ENCODE data around the gene AP5B1.
"Not testable (repeated sequence)": the region's sequence is repeated elsewhere in the genome, so short reads cannot be mapped to it uniquely, and the experiment has no call there.

The AP5B1 gene

DNA sequence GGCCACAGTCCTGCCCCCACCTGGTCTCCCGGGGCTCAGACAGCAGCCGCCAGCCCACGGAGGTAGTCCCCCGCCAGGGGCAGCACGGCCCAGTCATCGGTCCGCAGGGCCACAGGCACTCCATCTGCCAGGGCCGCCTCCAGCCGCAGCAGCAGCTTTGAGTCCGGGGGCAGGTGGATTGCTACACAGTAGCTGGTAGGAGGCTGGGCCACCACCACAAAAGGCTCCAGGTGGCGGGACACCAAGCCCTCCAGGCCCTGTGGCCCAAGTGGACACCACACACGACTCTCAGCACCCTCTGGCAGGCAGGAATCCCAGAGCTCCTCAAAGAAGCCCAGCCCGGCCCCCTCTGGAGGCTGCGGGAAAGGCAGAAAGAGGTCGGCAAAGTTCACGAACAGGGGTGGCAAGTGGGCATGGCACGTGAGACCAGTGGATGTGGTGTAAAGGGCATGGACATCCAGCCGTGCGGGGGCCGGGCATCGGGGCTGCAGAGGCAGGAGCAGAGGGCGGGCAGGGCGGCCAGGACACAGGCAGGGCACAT lies 2.9 kb downstream of the AP5B1 start:
- Histone ChIP-seq H3K9me3 (ENCODE audit: control insufficient read depth in 1 of 2, low read length in 2 of 2) (no peaks in the 10 kb centered on the region), H3K27ac (ENCODE audit: low read depth, low read length) (no peak overlapping the region), H3K27me3 (ENCODE audit: control insufficient read depth in 1 of 2, insufficient read depth in 2 of 2, low read length in 2 of 2) (no peaks in the 10 kb centered on the region), H3K4me3 (ENCODE audit: low read depth in 1 of 2, low read length in 2 of 2) (no peak overlapping the region), H3K9ac (ENCODE audit: low read depth in 1 of 2, low read length in 2 of 2) (no peak overlapping the region), H3K36me3 (ENCODE audit: control insufficient read depth in 1 of 2, insufficient read depth in 2 of 2, low read length in 2 of 2) (peaks cover 3 to 33% of the 10 kb centered on the region in 2 donors), H3K4me1 (ENCODE audit: control insufficient read depth in 1 of 2, insufficient read depth in 2 of 2, low read length in 2 of 2) (peaks cover 14 to 15% of the 10 kb centered on the region in 2 donors)

DNA sequence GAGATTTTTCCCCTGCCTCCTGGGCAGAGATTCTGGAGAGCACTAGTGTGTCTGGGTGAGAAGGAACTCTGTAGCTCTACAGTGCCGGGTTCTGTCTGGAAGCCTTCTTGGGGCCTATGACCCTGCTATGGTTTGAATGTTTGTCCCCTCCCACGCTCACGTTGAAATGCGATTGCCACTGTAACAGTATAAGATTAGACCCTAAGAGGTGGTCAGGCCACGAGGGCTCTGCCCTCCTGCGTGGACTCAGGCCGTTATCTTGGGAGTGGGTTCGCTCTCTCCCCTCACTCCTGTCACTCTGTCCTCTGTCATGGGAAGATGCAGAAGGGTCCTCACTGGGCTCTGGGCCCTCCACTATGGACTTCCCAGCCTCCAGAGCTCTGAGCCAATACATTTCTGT lies 3.5 kb downstream of the AP5B1 start:
- Histone ChIP-seq H3K27ac (ENCODE audit: low read depth, low read length) (no peak overlapping the region), H3K4me1 (ENCODE audit: control insufficient read depth in 1 of 2, insufficient read depth in 2 of 2, low read length in 2 of 2) (peaks cover 13 to 14% of the 10 kb centered on the region in 2 donors), H3K27me3 (ENCODE audit: control insufficient read depth in 1 of 2, insufficient read depth in 2 of 2, low read length in 2 of 2) (no peaks in the 10 kb centered on the region), H3K36me3 (ENCODE audit: control insufficient read depth in 1 of 2, insufficient read depth in 2 of 2, low read length in 2 of 2) (peaks cover 3 to 33% of the 10 kb centered on the region in 2 donors), H3K9me3 (ENCODE audit: control insufficient read depth in 1 of 2, low read length in 2 of 2) (no peaks in the 10 kb centered on the region), H3K9ac (ENCODE audit: low read depth in 1 of 2, low read length in 2 of 2) (no peak overlapping the region), H3K4me3 (ENCODE audit: low read depth in 1 of 2, low read length in 2 of 2) (no peak overlapping the region)

DNA sequence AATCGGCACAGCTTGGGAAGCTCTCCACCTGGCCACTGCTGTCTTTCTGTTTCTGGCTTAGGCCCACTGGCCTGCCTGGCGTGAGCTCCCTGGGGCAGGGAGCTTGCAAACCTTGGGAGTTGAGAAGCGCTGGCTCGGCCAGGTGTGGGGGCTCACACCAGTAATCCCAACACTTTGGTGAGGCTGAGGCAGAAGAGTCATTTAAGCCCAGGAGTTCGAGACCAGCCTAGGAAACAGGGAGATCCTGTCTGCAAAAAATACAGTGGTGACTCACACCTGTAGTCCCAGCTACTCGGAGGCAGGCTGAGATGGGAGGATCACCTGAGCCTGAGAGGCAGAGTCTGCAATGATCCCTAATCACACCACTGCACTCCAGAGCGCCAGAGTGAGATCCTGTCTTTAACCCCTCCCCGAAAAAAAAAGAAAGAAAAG lies 4.0 kb downstream of the AP5B1 start:
- Histone ChIP-seq H3K36me3 (ENCODE audit: control insufficient read depth in 1 of 2, insufficient read depth in 2 of 2, low read length in 2 of 2) (peaks cover 3 to 33% of the 10 kb centered on the region in 2 donors), H3K9ac (ENCODE audit: low read depth in 1 of 2, low read length in 2 of 2) (no peak overlapping the region), H3K9me3 (ENCODE audit: control insufficient read depth in 1 of 2, low read length in 2 of 2) (no peaks in the 10 kb centered on the region), H3K4me1 (ENCODE audit: control insufficient read depth in 1 of 2, insufficient read depth in 2 of 2, low read length in 2 of 2) (peaks cover 13% of the 10 kb centered on the region in 2 donors), H3K4me3 (ENCODE audit: low read depth in 1 of 2, low read length in 2 of 2) (no peak overlapping the region), H3K27ac (ENCODE audit: low read depth, low read length) (no peak overlapping the region), H3K27me3 (ENCODE audit: control insufficient read depth in 1 of 2, insufficient read depth in 2 of 2, low read length in 2 of 2) (no peaks in the 10 kb centered on the region)

DNA sequence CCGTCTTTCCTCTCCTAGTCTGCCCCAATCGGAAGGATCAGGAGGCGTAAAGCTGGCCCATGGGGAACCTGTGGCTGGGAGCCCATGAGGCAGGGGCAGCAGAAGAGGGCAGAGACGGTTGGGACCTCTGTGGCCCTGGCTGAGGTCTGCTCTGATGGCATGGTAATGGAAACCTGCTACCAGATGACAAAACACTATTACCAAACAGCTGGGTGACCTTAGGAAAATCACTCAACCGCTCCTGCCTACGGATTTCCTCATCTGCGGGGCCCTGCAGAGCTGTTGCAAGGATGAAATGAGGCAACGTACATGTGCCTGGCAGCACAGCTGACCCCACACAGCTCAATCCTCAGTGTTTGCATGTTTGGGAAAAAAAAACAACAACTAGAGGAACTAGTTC lies 4.6 kb downstream of the AP5B1 start:
- Histone ChIP-seq H3K9ac (ENCODE audit: low read depth in 1 of 2, low read length in 2 of 2) (no peak overlapping the region), H3K4me1 (ENCODE audit: control insufficient read depth in 1 of 2, insufficient read depth in 2 of 2, low read length in 2 of 2) (peaks cover 9 to 13% of the 10 kb centered on the region in 2 donors), H3K27ac (ENCODE audit: low read depth, low read length) (no peak overlapping the region), H3K4me3 (ENCODE audit: low read depth in 1 of 2, low read length in 2 of 2) (no peak overlapping the region), H3K9me3 (ENCODE audit: control insufficient read depth in 1 of 2, low read length in 2 of 2) (no peaks in the 10 kb centered on the region), H3K36me3 (ENCODE audit: control insufficient read depth in 1 of 2, insufficient read depth in 2 of 2, low read length in 2 of 2) (peaks cover 3 to 33% of the 10 kb centered on the region in 2 donors), H3K27me3 (ENCODE audit: control insufficient read depth in 1 of 2, insufficient read depth in 2 of 2, low read length in 2 of 2) (no peaks in the 10 kb centered on the region)

DNA sequence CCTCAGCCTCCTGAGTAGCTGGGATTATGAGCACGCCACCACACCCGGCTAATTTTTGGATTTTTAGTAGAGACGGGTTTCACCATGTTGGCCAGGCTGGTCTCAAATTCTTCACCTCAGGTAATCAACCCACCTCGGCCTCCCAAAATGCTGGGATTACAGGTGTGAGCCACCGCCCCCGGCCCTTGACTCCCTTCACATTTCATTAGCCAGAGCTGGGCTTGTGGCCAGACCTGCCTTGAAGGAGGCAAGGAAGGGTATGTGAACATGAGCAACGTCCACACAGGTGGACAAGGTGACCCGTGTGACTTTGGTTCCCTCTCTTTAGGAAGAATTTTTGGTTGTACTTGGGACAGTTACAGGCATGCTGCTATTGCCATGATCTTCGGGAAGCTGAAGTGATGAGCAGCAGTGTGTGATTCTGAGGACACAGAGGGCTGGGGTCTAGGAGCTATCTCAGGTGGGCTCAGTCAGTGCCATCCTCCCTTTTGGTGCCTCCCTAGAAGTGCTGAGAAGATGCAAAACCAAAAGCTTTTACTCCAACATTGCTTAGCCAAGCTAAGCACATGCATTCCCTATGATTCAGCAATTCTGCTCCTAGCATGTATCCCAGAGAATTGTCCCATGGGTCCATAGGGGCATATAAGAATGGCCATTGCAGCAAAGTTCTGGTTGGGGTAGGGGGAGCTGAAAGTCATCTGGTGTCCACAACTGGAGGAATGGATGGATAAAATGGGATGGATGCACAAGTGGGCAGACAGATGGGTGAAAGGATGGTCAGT lies 6.1 kb downstream of the AP5B1 start:
- H3K4me3 ChIP-seq (ENCODE audit: low read depth in 1 of 2, low read length in 2 of 2): no peak overlapping the region
- H3K4me1 ChIP-seq (ENCODE audit: control insufficient read depth in 1 of 2, insufficient read depth in 2 of 2, low read length in 2 of 2): peaks cover 9 to 13% of the 10 kb centered on the region in 2 donors
- H3K36me3 ChIP-seq (ENCODE audit: control insufficient read depth in 1 of 2, insufficient read depth in 2 of 2, low read length in 2 of 2): peaks cover 3 to 33% of the 10 kb centered on the region in 2 donors
- no peaks in the 10 kb centered on the region for H3K9me3 ChIP-seq (ENCODE audit: control insufficient read depth in 1 of 2, low read length in 2 of 2)
- H3K9ac ChIP-seq (ENCODE audit: low read depth in 1 of 2, low read length in 2 of 2): no peak overlapping the region
- H3K27ac ChIP-seq (ENCODE audit: low read depth, low read length): no peak overlapping the region
- H3K27me3 ChIP-seq (ENCODE audit: control insufficient read depth in 1 of 2, insufficient read depth in 2 of 2, low read length in 2 of 2): no peaks in the 10 kb centered on the region

DNA sequence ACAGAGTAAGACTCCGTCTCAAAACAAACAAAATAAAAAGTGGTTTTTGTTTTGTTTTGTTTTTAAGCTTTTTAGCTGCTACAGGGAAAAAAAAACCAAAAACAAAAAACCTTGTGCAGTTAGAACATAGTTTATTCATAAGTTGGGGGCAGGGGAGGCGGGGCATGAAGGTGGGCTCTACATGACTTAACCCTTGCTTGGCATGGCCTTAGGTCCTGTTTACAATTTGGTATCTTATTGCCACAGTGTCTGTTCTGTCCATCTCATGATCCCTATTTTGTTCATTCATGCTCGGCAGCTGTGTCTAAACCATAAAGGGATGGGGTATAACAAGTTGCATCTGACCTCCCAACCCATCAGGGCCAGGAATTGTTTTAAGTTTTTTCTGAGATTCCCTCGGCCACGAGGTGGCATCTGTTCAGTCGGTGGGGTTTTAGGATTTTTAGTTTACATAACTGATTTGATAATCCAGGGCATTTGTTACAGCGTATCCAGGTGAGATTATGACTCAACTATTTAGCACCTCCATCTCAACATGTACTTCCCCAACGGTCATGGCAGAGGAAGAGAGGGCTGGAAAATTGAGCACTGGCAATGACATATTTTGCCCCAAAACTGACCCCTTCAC lies 6.9 kb downstream of the AP5B1 start:
- Histone ChIP-seq H3K27ac (ENCODE audit: low read depth, low read length) (no peak overlapping the region), H3K4me1 (ENCODE audit: control insufficient read depth in 1 of 2, insufficient read depth in 2 of 2, low read length in 2 of 2) (peaks cover under 1 to 5% of the 10 kb centered on the region in 2 donors), H3K9ac (ENCODE audit: low read depth in 1 of 2, low read length in 2 of 2) (no peak overlapping the region), H3K4me3 (ENCODE audit: low read depth in 1 of 2, low read length in 2 of 2) (no peak overlapping the region), H3K36me3 (ENCODE audit: control insufficient read depth in 1 of 2, insufficient read depth in 2 of 2, low read length in 2 of 2) (peaks cover 3 to 26% of the 10 kb centered on the region in 2 donors), H3K9me3 (ENCODE audit: control insufficient read depth in 1 of 2, low read length in 2 of 2) (no peaks in the 10 kb centered on the region), H3K27me3 (ENCODE audit: control insufficient read depth in 1 of 2, insufficient read depth in 2 of 2, low read length in 2 of 2) (no peaks in the 10 kb centered on the region)

DNA sequence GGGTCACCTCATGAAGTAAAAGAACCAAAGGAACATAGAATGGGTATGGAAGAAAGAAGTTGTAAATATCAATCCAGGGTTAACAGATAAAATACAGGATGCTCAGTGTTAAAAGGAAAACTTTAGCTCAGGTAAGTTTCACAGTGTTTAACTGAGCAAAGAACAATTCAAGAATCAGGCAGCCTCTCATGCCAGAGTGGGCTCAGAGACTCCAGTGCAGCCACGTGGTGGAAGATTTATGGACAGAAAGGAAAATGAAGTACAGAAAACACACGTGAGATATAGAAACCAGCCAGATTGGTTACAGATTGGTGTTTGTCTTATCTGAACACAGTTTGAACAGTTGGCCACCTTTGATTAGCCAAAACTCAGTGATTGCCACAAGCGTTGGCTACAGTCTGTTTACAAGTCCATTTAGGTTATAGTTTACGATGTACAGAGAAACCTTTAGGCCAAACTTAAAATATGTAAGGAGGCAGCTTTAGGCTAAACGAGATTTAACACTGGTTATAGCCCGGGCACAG lies 9.1 kb downstream of the AP5B1 start:
- no peak overlapping the region for H3K27ac ChIP-seq (ENCODE audit: low read depth, low read length)
- H3K27me3 ChIP-seq (ENCODE audit: control insufficient read depth in 1 of 2, insufficient read depth in 2 of 2, low read length in 2 of 2): no peaks in the 10 kb centered on the region
- no peaks in the 10 kb centered on the region for H3K9me3 ChIP-seq (ENCODE audit: control insufficient read depth in 1 of 2, low read length in 2 of 2)
- H3K9ac ChIP-seq (ENCODE audit: low read depth in 1 of 2, low read length in 2 of 2): no peak overlapping the region
- H3K4me3 ChIP-seq (ENCODE audit: low read depth in 1 of 2, low read length in 2 of 2): no peak overlapping the region
- H3K36me3 ChIP-seq (ENCODE audit: control insufficient read depth in 1 of 2, insufficient read depth in 2 of 2, low read length in 2 of 2): peaks cover 0 to 4% of the 10 kb centered on the region in 2 donors
- H3K4me1 ChIP-seq (ENCODE audit: control insufficient read depth in 1 of 2, insufficient read depth in 2 of 2, low read length in 2 of 2): peaks cover 0 to 4% of the 10 kb centered on the region in 2 donors

DNA sequence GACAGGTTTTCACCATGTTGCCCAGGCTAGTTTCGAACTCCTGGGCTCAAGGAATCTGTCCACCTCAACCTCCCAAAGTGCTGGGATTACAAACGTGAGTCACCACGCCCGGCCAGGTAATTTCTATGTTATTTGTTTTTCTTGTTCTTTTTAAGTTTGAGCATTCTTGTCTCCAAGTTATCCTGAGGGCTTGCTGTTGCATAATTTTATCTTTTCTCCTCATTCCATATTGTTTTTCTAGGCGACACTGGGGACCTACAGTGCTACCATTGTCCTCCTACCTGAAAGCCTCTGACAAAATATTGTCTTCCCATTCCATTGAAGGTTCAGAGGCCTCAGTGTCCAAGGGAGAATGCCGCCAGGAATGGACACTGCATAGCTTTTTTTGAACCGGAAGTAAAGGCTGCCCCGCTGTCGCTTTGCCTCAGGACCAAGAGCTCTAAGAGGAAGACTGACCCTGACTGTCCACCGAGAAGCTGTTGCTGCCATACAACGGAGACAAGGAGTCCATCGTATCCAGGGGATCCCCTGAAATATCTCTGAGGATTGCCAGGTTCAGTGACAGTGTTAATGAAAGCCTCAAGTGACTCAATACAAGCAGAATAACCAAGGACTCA lies 9.7 kb downstream of the AP5B1 start:
- Histone ChIP-seq H3K36me3 (ENCODE audit: control insufficient read depth in 1 of 2, insufficient read depth in 2 of 2, low read length in 2 of 2) (no peaks in the 10 kb centered on the region), H3K9ac (ENCODE audit: low read depth in 1 of 2, low read length in 2 of 2) (no peak overlapping the region), H3K4me1 (ENCODE audit: control insufficient read depth in 1 of 2, insufficient read depth in 2 of 2, low read length in 2 of 2) (no peaks in the 10 kb centered on the region), H3K27me3 (ENCODE audit: control insufficient read depth in 1 of 2, insufficient read depth in 2 of 2, low read length in 2 of 2) (no peaks in the 10 kb centered on the region), H3K4me3 (ENCODE audit: low read depth in 1 of 2, low read length in 2 of 2) (no peak overlapping the region), H3K9me3 (ENCODE audit: control insufficient read depth in 1 of 2, low read length in 2 of 2) (no peaks in the 10 kb centered on the region), H3K27ac (ENCODE audit: low read depth, low read length) (no peak overlapping the region)

DNA sequence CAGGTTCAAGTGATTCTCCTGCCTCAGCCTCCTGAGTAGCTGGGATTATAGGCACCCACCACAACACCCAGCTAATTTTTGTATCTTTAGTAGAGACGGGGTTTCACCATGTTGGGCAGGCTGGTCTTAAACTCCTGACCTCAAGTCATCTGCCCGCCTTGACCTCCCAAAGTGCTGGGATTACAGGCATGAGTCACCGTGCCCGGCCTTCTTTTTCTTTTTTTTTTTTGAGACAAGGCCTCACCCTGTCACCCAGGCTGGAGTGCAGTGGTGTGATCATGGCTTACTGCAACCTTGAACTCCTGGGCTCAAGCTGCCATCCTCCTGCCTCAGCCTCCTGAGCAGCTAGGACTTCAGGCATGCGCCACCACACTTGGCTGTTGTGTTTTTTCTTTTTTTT lies 13.0 kb downstream of the AP5B1 start:
- H3K27me3 ChIP-seq (ENCODE audit: control insufficient read depth in 1 of 2, insufficient read depth in 2 of 2, low read length in 2 of 2); H3K9ac ChIP-seq (ENCODE audit: low read depth in 1 of 2, low read length in 2 of 2); H3K36me3 ChIP-seq (ENCODE audit: control insufficient read depth in 1 of 2, insufficient read depth in 2 of 2, low read length in 2 of 2); H3K4me1 ChIP-seq (ENCODE audit: control insufficient read depth in 1 of 2, insufficient read depth in 2 of 2, low read length in 2 of 2); H3K4me3 ChIP-seq (ENCODE audit: low read depth in 1 of 2, low read length in 2 of 2); H3K9me3 ChIP-seq (ENCODE audit: control insufficient read depth in 1 of 2, low read length in 2 of 2); H3K27ac ChIP-seq (ENCODE audit: low read depth, low read length): not testable (repeated sequence)

DNA sequence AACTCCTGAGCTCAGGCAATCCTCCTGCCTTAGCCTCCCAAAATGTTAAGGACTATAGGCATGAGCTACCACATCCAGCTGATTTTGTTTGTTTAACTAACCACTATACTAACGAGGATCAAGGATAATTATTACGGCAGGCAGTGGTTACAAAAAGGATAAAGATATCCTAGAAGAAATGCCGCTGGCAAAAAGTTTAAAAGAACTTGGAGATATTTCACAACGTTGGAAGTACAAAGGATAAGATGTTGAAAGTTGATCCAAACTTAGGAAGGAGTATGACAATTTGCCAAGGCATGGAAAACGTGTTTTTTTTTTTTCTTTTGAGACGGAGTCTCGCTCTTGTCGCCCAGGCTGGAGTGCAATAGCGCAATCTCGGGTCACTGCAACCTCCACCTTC lies 13.4 kb downstream of the AP5B1 start:
- Histone ChIP-seq H3K9me3 (ENCODE audit: control insufficient read depth in 1 of 2, low read length in 2 of 2) (no peaks in the 10 kb centered on the region), H3K9ac (ENCODE audit: low read depth in 1 of 2, low read length in 2 of 2) (no peak overlapping the region), H3K4me3 (ENCODE audit: low read depth in 1 of 2, low read length in 2 of 2) (no peak overlapping the region), H3K36me3 (ENCODE audit: control insufficient read depth in 1 of 2, insufficient read depth in 2 of 2, low read length in 2 of 2) (no peaks in the 10 kb centered on the region), H3K27me3 (ENCODE audit: control insufficient read depth in 1 of 2, insufficient read depth in 2 of 2, low read length in 2 of 2) (no peaks in the 10 kb centered on the region), H3K27ac (ENCODE audit: low read depth, low read length) (no peak overlapping the region), H3K4me1 (ENCODE audit: control insufficient read depth in 1 of 2, insufficient read depth in 2 of 2, low read length in 2 of 2) (no peaks in the 10 kb centered on the region)
